Measurements from ENCODE around the gene SMAD7.

Gene SMAD7

DNA sequence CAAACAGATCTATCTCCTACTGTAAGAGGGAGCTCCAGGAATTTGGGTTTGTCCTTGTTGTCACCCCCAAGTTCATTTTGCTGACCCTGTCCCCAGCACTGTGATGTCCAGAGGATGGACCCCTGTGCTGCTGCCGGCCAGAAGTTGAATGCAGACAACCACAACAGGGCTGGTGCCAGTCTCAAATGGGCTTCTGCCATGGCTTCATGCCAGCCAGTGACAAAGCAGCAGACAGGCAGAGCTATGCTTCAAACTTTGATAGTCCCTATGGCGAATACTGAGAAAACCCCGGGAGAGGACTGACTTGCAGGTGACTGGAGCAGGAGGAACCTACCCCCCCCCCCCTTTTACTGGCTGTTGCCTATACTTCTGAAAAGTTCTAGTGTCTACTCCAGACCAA is 3.2 kb downstream of the SMAD7 start:
- peak in 32 of 56 donors; percentile 11 to 75 (median 42) for DNase-seq

DNA sequence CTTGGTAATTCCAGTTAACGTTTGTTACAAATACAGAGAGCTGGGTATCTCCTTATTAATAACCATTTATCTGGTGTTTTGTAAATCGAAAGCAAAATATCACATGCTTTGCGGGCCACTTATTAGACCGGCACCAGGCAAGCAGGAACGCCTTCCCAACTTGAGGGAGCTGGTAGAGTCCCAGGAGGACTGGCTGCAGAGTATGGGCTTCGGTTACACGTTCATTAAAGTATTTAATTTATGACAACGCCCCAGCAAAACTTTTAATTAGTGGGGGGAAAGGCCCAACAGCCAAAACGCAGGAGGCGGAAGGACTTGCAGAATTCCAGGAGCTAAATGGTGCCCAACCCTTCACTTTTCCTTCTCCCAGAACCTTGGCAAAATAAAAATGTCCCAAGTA is 3.7 kb downstream of the SMAD7 start:
- DNase-seq: no peak

DNA sequence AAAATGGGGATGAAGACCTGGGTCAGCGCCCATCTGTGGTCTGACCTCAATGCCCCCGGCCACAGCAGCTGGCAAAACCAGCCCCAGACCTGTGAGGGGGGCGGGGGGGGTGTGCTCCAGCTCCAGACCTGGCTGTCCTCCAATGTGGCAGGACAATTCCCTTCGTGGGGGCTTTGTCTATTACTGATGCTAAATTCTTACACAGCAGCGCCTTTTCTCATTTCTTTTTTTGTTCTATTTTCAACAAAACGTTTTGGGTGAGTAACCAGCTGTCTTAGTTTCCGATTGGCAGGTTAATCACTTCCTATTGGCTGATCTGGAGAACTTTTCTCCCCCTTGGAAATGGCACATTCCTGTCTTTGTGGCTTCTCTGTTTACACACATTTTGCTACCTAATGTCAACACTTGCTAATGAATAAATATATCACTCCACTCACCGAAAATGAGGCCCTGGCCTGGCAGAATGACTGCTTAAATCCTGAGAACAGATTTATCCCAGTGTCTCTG is 4.4 kb downstream of the SMAD7 start:
- DNase-seq: peak in 2 of 56 donors; percentile 48 to 59

DNA sequence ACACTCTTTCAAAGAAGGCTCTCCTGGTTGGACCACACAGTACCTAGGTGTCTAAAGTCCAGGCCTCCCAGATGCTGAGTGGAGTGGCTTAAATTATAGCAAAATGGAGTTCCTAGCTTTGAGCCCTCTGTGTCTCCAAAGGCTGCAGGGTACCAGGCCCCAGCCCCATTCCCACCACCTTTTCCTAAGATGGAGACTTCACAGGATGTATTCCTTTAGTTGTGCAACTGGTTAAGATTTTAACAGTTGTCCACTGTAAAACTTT is 4.9 kb downstream of the SMAD7 start:
- DNase-seq: no peak

DNA sequence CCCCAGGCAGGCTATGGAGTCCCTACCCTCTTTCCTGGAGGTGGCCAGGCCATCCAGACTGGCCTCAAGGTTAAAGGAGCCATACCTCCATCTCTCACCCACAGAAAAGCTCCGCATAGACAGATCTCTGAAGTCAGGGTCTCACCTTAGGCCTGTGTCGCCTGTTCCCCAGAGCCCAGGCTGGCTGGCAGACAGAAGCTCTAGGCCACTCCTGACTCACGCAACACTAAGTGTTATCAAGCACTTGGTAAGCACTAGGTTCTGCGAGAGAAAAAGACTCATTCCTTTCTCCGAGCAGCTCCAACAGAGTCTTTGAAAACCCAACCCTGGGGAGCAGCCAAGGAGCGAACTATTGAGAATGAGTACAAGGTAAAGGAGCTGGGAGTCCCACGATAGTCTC is 6.1 kb downstream of the SMAD7 start:
- DNase-seq: no peak

DNA sequence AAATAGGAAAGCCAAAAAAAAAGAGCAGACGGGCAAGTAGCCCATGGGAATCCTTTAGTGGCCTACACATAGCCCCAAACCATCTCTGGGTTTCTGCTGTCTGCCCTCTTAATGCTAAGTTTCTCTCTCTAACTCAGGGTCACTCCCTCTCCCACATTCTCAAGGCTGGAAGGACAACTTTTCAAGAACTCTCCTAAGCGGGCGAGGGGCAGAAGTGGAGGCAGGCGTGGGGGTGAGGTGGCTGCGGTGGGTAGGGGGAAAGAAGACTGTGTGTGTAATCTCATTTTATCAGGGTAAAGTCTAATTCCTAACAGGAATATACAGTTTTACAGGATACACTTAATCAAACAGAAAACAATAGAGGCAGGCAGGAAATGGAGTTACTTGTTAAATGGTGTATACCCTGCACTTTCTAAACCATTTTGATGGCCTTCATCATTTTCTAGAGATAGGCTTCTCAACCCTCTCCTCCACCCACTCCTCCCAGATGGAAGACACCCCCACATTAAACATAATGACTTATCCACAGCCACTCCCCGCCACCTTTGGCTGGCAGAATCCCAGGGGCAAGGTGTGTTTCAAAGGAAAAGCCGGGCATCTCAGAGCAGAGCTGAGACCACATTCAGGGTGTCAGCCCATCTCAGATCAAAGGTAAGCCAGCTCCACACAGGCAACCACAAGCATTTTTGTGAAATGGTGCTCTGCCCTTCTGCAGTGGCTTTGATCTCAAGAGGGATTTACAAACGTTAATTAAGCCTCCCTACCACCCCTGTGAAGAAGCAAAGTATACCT is 6.8 kb downstream of the SMAD7 start:
- no peak for DNase-seq

DNA sequence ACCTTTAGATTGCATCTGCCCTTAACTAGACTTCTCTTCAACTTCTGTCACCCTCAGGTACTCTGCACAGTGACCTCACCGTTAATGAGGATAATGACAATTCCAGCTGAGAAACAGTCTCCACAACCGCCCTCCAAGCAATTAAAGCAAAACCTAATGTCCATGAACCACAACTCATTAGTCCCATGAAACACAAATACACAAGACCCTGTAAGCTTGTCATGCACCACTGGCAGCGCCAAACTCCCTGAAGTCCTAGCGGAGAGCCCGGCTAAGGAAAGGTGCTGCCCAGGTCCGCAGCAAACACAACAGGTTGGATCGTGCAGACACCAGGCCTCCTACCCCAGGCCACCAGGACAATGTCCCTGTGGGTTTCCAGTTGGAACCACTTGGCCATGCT is 7.4 kb downstream of the SMAD7 start:
- no peak for DNase-seq

DNA sequence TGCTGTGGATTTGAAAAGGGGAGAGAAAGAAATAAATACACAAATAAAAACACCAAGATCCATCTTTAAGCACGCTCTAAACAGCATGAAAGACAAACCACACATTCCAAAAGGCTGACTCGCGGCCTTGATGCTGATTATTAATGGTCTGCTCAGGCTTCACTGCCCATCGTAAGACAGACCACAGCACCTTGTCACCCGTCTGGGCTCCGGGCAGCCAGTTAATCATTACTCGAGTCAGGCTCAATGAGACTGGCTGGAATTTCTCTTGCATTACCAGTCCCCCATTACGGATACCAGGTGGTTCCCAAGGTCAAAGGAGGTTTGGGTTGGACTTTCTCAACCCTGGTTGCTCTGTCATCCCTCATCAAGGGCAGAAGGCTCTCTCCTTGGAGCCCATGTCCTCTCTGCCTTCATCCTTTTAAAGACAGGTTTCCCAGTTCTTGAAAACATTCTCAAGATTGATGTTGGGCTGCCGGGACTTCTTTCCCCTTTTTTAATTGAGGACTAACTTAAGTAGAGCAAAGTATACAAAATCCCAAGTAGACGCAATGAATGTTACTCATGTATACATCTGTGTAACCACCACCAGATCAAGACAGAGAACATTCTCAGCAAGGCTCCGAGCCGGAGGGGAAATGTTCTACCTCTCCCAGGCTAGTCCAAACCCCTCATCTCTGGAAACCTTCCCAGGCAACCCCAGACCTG is 8.1 kb downstream of the SMAD7 start:
- no peak for DNase-seq

DNA sequence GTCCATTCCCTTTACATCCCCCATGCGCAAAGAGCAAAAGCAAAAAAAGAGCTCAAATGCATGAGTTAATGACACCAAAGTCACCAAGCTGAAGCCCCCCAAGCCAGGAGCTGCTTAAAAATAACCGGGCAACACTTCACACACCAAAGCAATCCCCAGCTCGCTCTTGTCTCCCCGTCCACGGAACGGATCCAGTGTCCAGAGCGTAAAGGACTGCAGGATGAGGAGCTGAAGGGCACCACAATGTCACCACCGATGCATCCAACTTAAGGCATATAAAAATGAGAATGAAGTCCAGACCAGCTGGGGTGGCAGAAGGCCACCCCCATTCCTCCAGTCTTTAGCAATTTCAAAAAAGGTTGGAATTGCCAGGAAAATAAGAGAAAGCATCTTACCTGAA is 8.7 kb downstream of the SMAD7 start:
- DNase-seq: no peak

DNA sequence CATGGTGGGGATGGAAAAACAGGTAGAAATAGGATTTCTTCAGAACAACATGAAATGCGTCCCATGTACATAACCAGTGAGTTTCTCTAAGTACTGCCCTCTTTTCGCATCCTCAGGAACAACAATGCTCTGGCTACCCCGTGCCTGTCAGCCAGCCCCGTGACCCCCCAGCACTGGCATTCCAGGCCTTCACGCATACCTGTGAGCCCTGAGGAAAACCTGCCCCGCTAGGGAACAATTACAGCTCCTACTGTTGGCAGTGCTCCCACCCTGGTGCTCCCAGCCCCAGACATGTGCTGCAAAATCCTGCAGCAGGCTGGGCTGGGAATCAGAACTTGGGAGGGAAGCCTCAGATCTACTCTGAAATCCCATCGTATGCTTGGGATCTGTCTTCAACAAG is 9.1 kb downstream of the SMAD7 start:
- DNase-seq: no peak

DNA sequence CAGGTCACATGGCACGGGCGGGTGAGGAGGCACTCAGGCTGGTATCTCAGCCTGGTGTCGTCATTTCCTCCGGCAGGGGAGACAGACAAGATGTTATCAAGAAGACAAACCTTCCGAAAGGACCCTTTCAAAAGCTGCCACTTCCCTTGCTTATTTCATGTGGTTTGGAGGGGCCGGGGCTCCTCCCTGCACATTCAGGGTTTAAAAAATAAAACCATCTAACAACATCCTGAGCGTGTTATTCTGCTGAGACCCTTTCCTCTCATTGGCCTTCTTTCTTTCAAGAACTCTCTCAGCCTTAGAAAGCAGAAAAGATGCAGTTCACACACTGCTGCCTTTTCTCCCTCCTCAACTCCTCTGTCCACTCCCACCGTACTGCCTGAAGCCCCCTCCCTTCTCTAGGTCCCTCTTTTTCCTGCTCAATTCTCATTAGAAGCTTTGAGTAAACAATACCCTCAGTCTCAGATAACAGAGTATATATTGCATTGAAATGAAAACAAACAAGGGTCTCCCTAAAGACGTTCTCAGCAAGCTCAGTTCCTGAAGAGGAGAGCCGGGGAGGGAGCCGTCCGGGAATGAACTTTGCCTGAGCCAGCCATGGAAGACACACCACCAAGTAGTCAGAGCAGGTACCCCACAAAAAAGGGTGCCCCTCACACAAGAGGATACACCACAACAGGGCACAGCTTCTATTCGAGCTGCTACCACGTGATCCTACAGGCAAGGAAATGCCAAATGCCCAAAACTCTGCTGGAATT is 9.7 kb downstream of the SMAD7 start:
- no peak for DNase-seq

DNA sequence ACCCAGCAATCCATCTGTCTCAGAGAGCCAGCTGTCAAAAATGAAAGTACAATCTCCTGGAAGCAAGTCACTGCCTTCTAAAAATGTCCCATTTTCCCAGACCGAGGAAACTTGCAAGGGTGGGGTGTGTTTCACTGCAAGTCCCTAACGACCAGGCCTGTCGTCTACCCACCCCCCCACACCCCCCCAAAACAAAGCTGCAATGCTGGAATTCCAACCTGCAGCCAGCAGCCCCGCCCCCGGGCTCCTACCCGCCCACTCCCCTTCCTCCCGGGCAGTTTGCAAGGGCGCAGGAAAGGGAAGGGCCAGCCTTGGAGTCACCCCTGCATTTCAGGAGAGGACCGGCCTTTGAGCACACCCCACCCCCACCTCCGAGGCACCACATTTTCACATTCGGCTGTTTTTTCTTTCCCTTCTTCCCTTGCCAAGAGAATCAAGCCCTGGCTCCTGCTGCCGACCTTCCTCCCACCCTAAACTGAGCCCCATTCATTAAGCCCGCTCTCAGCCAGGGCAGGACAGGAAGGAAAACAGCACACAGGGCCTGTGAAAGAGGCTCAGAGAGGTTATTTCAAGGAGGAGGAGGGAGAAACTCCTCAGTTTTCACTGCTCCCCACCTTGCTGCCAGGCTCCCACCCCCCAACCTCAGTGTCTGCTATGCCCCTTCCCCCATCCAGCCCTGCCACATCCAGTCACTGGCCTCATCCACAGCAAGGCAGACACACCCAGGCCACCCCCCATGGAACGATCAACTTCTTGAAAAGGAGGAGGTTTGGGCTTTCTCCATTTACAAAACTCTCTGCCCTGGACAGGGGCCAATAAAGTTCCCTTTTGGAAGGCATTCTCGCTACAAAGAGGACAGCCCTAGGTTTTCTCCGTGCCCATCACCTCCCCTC is 11.3 kb downstream of the SMAD7 start:
- peak in 6 of 56 donors; percentile 10 to 50 (median 42) for DNase-seq

DNA sequence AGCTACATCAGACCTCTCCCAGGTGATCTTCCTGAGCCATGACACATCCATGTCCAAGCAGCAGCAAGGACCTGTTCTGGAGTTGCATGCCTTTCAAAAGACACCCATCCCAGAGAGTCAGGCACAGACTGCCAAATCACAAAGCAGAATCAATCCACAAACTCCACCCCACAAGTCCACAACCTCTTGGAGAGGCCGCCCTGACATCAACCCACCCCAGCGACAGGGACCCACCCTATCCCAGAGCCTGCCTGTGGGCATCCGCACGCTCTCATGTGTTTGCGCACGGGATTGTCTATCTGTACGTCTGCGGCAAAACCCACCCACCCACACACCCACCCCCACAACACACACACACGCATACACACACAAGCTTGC is 11.9 kb downstream of the SMAD7 start:
- no peak for DNase-seq

DNA sequence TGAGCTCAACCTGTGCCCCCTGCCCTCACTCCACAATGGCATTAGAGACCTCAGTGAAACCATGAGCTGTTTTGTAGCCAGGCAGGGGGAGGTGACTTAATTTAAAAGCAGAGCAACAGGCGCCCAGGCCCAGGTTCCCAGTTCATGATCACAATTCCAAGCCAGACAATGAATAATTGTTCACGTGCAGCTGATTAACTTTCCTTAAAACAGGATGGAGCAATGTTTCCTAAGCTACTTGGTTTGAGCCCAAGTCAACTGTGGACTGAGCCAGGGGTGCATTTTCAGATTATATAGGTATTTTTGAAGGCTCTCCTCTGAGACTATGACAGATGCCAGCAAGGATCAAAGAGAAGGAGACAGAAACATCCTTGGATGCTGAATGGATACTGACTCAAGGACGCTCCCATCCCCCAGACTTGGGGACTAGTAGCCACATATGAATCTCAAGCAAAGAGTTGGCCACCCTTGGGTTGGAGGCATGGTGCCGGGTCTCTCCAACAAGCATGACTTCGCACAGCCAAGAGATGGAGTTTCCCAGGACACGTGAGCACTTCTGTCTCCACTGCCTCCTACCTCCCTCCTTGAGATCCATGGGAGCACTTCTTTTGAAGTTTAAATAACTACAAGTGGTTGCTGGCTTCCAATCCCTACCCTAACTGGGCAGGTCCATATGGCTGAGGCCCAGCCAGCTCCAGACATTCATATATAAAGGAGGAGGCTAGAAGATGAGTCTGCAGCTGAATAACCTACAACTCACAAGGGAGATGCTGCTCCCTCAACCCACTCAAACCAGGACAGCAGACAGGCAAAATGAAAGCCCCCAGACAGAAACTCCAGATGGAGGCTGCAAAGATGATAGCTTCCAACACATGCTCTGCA is 12.7 kb downstream of the SMAD7 start:
- no peak for DNase-seq

DNA sequence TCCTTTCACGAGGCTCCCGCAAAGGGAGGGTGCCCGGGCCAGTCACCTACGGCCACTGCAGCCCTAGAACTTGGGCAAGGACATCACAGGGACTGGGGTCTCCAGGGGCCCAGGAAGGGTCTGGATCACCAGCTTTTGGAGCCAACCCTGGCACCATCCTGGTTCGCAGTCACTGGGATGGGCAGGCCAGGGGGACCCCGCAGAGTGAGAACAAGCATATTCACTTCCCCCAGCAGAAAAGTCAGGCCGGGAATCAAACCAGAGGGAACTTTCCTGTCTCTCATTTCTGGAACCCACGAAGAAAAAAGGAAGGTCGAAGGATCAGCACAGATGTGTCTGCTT is 15.4 kb downstream of the SMAD7 start:
- DNase-seq: no peak

DNA sequence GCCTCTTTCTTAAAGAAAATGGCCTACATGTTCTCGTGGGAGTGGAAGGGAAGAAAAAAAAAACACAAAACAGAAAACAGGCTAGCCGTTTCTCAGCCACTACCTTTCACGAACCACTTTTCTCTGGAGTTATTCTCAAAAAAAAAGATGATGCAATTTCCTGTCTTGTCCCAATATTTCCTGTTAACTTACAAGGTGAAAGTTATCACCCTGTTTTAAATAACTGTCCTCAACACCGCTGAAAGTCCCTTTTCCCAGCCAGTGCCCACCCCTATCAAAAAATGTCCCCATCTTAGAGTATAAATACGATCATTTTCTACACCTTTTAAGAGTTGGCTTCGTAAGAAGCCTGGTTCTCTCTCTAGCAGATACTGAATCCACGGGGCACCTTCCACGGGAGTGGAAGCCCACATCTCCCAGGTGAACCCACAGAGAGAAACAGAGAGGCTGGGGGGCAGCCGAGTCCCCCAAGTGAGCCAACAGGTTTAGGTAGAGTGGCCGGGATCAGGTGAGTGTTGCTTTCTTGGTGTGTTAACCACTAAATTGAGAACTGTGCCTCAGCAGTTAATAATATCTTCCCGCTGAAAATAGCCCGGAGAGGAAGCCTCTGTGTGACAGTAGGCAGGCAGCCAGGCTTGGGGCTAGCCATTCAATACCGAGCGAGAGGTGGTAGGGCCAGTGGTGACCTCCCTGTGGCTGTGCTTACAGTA is 15.9 kb downstream of the SMAD7 start:
- DNase-seq: peak in 7 of 56 donors; percentile 22 to 44 (median 34)

DNA sequence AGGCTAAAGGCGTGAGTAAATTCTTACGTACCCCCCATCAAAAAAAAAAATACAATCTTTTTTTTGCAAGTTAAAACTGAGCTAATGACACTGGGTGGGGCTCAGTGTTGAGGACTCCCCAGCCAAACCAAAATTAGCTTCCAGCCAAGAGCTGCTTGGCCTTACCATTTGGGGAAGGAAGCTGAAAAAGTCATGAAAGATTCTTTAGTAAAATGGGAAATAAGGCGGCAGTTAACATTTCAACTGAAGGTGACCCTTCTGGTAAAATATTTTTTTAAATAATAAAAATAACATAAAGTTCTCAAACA is 16.4 kb downstream of the SMAD7 start:
- peak in 1 of 56 donors; percentile 41 for DNase-seq

DNA sequence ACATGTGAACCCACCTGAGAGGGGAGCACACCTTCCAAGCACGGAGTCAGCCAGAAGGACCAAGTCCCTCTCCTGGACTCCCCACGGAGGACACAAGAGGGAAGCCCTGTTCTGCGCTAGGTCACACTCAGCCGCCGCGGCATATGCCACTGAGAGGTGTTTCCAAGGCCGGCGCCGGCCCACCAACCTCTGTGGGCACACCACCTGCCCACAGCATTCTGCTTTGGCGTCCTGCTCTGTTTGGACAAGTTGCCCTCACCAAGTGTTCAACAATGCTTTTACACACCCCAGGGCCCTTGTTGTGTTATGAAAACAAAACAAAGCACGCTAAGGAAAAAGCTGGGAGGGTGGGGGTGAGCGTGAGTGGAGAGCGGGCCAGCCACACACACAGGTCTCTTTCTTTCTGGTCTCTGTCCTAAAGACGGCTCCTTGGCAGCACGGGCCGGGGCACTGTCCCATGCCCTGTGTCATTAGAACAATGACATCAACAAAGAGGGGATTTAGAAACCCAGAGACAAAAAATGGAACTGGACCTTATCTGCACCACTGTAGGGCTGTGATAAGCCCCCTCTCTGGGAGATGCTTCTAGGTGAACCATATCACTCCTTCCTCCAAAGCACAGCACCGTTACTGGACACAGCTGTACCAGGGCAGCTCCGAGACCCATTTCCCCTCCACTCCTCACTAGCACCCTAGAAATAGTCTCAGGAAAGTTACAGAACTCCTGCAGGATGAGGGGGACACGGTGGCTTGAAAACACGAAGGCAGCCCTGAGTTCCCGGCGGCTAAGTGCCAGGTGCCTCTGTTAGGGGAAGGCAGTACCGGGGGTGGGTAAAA is 17.0 kb downstream of the SMAD7 start:
- DNase-seq: peak in 40 of 56 donors; percentile 13 to 86 (median 55)
